Brain microvascular endothelial cell (primary cell): ENCODE data around the gene BCL3.

Source experiments
- DNase-seq: peaks from one replicate; pipeline ENCODE4 v3.0.0-alpha.2; 2020
- H3K27ac ChIP-seq: fragments of 250-450 bp; sonication (Bioruptor Pico); 2 replicates; pipeline ENCODE4 v1.5.1; 2020; ENCODE audit warnings: mild to moderate bottlenecking, moderate library complexity
- H3K27me3 ChIP-seq: fragments of 250-450 bp; sonication (Bioruptor Pico); replicated peaks from 2 replicates; pipeline ENCODE4 v1.5.1; 2020; ENCODE audit warnings: mild to moderate bottlenecking
- H3K36me3 ChIP-seq: fragments of 250-450 bp; sonication (Bioruptor Pico); replicated peaks from 2 replicates; pipeline ENCODE4 v1.5.1; 2020; ENCODE audit warnings: mild to moderate bottlenecking
- H3K4me3 ChIP-seq: 2 replicates; pipeline ENCODE4 v1.5.1; 2011; ENCODE audit warnings: low read depth, mild to moderate bottlenecking, control low read depth, low read length, moderate library complexity
- CTCF ChIP-seq: IDR thresholded peaks from 2 replicates; pipeline ENCODE4 v1.5.1; 2011; ENCODE audit warnings: low read depth, mild to moderate bottlenecking, moderate library complexity, low read length, control low read depth, inconsistent platforms; ENCODE audit errors: missing control alignments
- in situ Hi-C: cut with HindIII; loops from 2 replicates; pipeline ENCODE4 v1.10.0; 2017; ENCODE audit warnings: low sequenced_read_pairs, low pct_ligation_motif_present

Gene BCL3

GRCh38 chr19:44759083-44759804, 10.7 kb downstream of the BCL3 start:
- peaks cover 52% of the 10 kb centered on the region for H3K36me3 ChIP-seq
- in situ Hi-C loops, result no loop called here
- H3K27ac ChIP-seq, result no peak overlapping the region
- no peak for DNase-seq
- no peak overlapping the region for H3K4me3 ChIP-seq
- no peak for TF ChIP-seq CTCF
- no peaks in the 10 kb centered on the region for H3K27me3 ChIP-seq

- H3K36me3 ChIP-seq, result peaks cover 35% of the 10 kb centered on the region
- in situ Hi-C loops, result no loop called here
- no peak overlapping the region for H3K4me3 ChIP-seq
- DNase-seq, result no peak
- no peaks in the 10 kb centered on the region for H3K27me3 ChIP-seq
- H3K27ac ChIP-seq, result no peak overlapping the region
- TF ChIP-seq CTCF, result no peak
Measured at GRCh38 chr19:44762038-44762437, 13.5 kb downstream of the BCL3 start.

GRCh38 chr19:44765033-44765948, 16.8 kb downstream of the BCL3 start:
- no peak overlapping the region for H3K27ac ChIP-seq
- no peak overlapping the region for H3K4me3 ChIP-seq
- in situ Hi-C loops, result no loop called here
- DNase-seq, result no peak
- TF ChIP-seq CTCF, result no peak
- no peaks in the 10 kb centered on the region for H3K27me3 ChIP-seq
- H3K36me3 ChIP-seq, result peaks cover 11% of the 10 kb centered on the region

GRCh38 chr19:44765949-44766335, 17.4 kb downstream of the BCL3 start:
- Histone ChIP-seq H3K27ac (no peak overlapping the region), H3K4me3 (no peak overlapping the region), H3K27me3 (no peaks in the 10 kb centered on the region), H3K36me3 (peaks cover 4% of the 10 kb centered on the region)
- TF ChIP-seq CTCF, result no peak
- in situ Hi-C loops, result no loop called here
- no peak for DNase-seq

GRCh38 chr19:44767295-44768180, 19.0 kb downstream of the BCL3 start:
- Histone ChIP-seq H3K4me3 (no peak overlapping the region), H3K27ac (no peak overlapping the region), H3K36me3 (no peaks in the 10 kb centered on the region), H3K27me3 (no peaks in the 10 kb centered on the region)
- TF ChIP-seq CTCF, result no peak
- in situ Hi-C loops, result no loop called here
- no peak for DNase-seq
